ENCODE data around the gene PANK2.

PANK2 gene

DNA sequence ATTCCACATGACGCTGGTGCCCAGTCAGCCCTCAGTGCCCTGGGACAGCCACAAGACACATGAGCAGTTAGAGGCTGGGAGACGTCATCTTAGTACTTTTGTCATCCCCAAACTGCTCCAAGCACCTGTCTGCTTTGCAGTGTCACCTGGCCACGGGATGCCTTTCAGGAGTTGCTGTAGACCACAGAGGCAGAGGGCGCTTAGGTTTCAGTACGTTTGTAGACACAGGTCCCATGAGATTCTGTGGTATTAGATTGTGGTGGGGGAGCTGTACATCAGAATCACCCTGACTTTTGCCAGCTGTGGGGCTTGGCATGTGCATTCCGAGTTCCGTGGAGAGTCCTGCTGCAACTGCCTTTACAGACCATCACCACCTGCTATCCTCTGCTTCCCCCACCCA lies 25.9 kb upstream of the PANK2 start:
- TF ChIP-seq SUZ12 (IDR thresholded peaks at IDR 0.05): no peak
- TF ChIP-seq NFRKB (IDR thresholded peaks at IDR 0.05): no peak
- TF ChIP-seq CTBP1 (IDR thresholded peaks at IDR 0.05; ENCODE audit: borderline replicate concordance): no peak
- no peak for TF ChIP-seq ELF4 (IDR thresholded peaks at IDR 0.05)
- TF ChIP-seq, protein P1, sequence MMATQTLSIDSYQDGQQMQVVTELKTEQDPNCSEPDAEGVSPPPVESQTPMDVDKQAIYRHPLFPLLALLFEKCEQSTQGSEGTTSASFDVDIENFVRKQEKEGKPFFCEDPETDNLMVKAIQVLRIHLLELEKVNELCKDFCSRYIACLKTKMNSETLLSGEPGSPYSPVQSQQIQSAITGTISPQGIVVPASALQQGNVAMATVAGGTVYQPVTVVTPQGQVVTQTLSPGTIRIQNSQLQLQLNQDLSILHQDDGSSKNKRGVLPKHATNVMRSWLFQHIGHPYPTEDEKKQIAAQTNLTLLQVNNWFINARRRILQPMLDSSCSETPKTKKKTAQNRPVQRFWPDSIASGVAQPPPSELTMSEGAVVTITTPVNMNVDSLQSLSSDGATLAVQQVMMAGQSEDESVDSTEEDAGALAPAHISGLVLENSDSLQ (IDR thresholded peaks at IDR 0.05): no peak
- TF ChIP-seq HDGF (IDR thresholded peaks at IDR 0.05; ENCODE audit: borderline replicate concordance): no peak
- TF ChIP-seq ARNT (IDR thresholded peaks at IDR 0.05): no peak
- TF ChIP-seq ZNF384 (IDR thresholded peaks at IDR 0.05): no peak
- TF ChIP-seq FOXA1 (IDR thresholded peaks at IDR 0.05): no peak
- no peak for TF ChIP-seq LEF1 (IDR thresholded peaks at IDR 0.05; ENCODE audit: borderline replicate concordance)
- TF ChIP-seq FOXM1 (IDR thresholded peaks at IDR 0.05; ENCODE audit: borderline replicate concordance): no peak
- TF ChIP-seq L3MBTL2 (conservative IDR thresholded peaks at IDR 0.05): no peak
- TF ChIP-seq BHLHE40 (IDR thresholded peaks at IDR 0.05; ENCODE audit: borderline replicate concordance): no peak
- TF ChIP-seq SP1 (IDR thresholded peaks at IDR 0.05): no peak

DNA sequence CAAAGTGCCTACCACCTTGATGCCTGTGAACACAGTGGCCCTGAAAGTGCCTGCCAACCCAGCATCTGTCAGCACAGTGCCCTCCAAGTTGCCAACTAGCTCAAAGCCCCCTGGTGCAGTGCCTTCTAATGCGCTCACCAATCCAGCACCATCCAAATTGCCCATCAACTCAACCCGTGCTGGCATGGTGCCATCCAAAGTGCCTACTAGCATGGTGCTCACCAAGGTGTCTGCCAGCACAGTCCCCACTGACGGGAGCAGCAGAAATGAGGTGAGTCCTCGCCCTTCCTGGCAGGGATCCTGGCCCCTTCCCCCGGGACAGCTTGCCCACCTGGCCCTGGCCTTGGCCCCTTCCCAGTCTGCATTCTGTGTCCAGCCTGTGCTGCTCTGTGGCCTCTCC lies 24.7 kb upstream of the PANK2 start:
- no peak for TF ChIP-seq ZNF384 (IDR thresholded peaks at IDR 0.05)
- TF ChIP-seq SP1 (IDR thresholded peaks at IDR 0.05): no peak
- TF ChIP-seq L3MBTL2 (conservative IDR thresholded peaks at IDR 0.05): no peak
- no peak for TF ChIP-seq SUZ12 (IDR thresholded peaks at IDR 0.05)
- TF ChIP-seq FOXA1 (IDR thresholded peaks at IDR 0.05): no peak
- no peak for TF ChIP-seq ELF4 (IDR thresholded peaks at IDR 0.05)
- no peak for TF ChIP-seq HDGF (IDR thresholded peaks at IDR 0.05; ENCODE audit: borderline replicate concordance)
- no peak for TF ChIP-seq TARDBP (IDR thresholded peaks at IDR 0.05)
- no peak for TF ChIP-seq FOXK2 (IDR thresholded peaks at IDR 0.05)
- TF ChIP-seq, protein P1 (IDR thresholded peaks at IDR 0.05): no peak
- TF ChIP-seq NFRKB (IDR thresholded peaks at IDR 0.05): no peak
- no peak for TF ChIP-seq BHLHE40 (IDR thresholded peaks at IDR 0.05; ENCODE audit: borderline replicate concordance)
- CTCF ChIA-PET: no interaction called here
- POLR2A ChIA-PET: no interaction called here
- no peak for DNase-seq (ENCODE audit: extremely low spot score)

More for the DNA sequence above, 25.9 kb upstream of the PANK2 start:
- ChIA-PET CTCF (no interaction called here), POLR2A (no interaction called here)
- DNase-seq (ENCODE audit: extremely low spot score): no peak

DNA sequence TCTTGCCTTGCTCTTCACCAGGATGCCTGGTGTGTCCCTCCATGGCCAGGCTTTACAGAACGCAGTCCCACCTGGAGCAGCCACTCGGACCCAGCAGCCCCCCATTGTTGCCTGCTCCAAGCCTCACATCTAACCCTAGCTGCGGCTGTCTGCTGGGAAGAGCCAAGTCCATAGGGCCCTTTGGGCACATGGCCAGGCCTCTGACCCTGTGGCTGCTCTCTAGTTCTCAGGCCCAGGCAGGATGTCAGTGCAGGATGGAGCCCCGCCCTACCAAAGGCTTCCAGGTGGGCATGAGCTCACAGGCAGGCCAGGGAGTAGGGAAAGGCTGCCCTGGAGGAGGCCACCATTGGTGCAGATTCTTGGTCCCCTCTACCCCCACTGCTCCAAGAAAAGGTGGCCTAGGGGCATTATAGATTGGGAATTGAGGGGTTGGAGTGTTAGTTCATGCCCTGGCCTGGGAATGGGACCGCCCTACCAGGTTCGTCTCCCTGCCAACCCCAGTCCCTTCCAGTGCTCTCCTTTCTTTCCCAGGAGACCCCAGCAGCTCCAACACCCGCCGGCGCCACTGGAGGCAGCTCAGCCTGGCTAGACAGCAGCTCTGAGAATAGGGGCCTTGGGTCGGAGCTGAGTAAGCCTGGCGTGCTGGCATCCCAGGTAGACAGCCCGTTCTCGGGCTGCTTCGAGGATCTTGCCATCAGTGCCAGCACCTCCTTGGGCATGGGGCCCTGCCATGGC lies 23.9 kb upstream of the PANK2 start:
- ChIA-PET CTCF (interaction anchor here (2.8 kb wide), 1 partner anchor 11 kb away, joined by 9 read pairs; no protein-coding TSS in a partner anchor), POLR2A (no interaction called here)
- DNase-seq (ENCODE audit: extremely low spot score): no peak
- TF ChIP-seq LEF1 (IDR thresholded peaks at IDR 0.05; ENCODE audit: borderline replicate concordance): no peak
- TF ChIP-seq SP1 (IDR thresholded peaks at IDR 0.05): no peak
- TF ChIP-seq NFRKB (IDR thresholded peaks at IDR 0.05): no peak
- no peak for TF ChIP-seq FOXM1 (IDR thresholded peaks at IDR 0.05; ENCODE audit: borderline replicate concordance)
- TF ChIP-seq FOXA1 (IDR thresholded peaks at IDR 0.05): no peak
- TF ChIP-seq FOXK2 (IDR thresholded peaks at IDR 0.05): no peak
- no peak for TF ChIP-seq ELF4 (IDR thresholded peaks at IDR 0.05)
- no peak for TF ChIP-seq BHLHE40 (IDR thresholded peaks at IDR 0.05; ENCODE audit: borderline replicate concordance)
- no peak for TF ChIP-seq SUZ12 (IDR thresholded peaks at IDR 0.05)
- TF ChIP-seq, protein P1 (IDR thresholded peaks at IDR 0.05): no peak
- TF ChIP-seq HDGF (IDR thresholded peaks at IDR 0.05; ENCODE audit: borderline replicate concordance): no peak
- no peak for TF ChIP-seq CTBP1 (IDR thresholded peaks at IDR 0.05; ENCODE audit: borderline replicate concordance)
- no peak for TF ChIP-seq L3MBTL2 (conservative IDR thresholded peaks at IDR 0.05)
- no peak for TF ChIP-seq ARNT (IDR thresholded peaks at IDR 0.05)
- no peak for TF ChIP-seq TARDBP (IDR thresholded peaks at IDR 0.05)
- no peak for TF ChIP-seq ZNF384 (IDR thresholded peaks at IDR 0.05)

DNA sequence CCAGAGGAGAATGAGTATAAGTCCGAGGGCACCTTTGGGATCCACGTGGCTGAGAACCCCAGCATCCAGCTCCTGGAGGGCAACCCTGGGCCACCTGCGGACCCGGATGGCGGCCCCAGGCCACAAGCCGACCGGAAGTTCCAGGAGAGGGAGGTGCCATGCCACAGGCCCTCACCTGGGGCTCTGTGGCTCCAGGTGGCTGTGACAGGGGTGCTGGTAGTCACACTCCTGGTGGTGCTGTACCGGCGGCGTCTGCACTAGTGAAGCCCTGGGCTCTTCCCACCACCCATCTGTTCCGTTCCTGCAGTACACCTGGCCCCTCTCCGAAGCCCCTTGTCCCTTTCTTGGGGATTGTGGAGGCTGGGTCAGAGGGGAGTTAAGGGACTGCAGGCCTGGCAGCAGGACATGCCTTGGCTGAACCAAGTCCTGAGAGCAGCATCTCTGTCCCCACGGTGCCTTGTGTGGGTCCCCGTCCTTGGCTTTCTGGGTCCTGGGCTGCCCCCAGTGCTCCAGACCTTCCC lies 23.2 kb upstream of the PANK2 start:
- DNase-seq (ENCODE audit: extremely low spot score): no peak
- ChIA-PET POLR2A (no interaction called here), CTCF (interaction anchor here (2.8 kb wide), 1 partner anchor 11 kb away, joined by 9 read pairs; no protein-coding TSS in a partner anchor)

More for the DNA sequence above, 23.2 kb upstream of the PANK2 start:
- TF ChIP-seq CTBP1 (IDR thresholded peaks at IDR 0.05; ENCODE audit: borderline replicate concordance) (no peak), ARNT (IDR thresholded peaks at IDR 0.05) (no peak), SUZ12 (IDR thresholded peaks at IDR 0.05) (no peak), SP1 (IDR thresholded peaks at IDR 0.05) (no peak), ZNF384 (IDR thresholded peaks at IDR 0.05) (no peak), LEF1 (IDR thresholded peaks at IDR 0.05; ENCODE audit: borderline replicate concordance) (no peak), FOXK2 (IDR thresholded peaks at IDR 0.05) (no peak), BHLHE40 (IDR thresholded peaks at IDR 0.05; ENCODE audit: borderline replicate concordance) (no peak), L3MBTL2 (conservative IDR thresholded peaks at IDR 0.05) (no peak), FOXM1 (IDR thresholded peaks at IDR 0.05; ENCODE audit: borderline replicate concordance) (no peak), ELF4 (IDR thresholded peaks at IDR 0.05) (no peak), TARDBP (IDR thresholded peaks at IDR 0.05) (no peak), NFRKB (IDR thresholded peaks at IDR 0.05) (no peak), HDGF (IDR thresholded peaks at IDR 0.05; ENCODE audit: borderline replicate concordance) (no peak), FOXA1 (IDR thresholded peaks at IDR 0.05) (no peak)
- TF ChIP-seq, protein P1 (IDR thresholded peaks at IDR 0.05): no peak

All from HEK293T (cell line).